Measurements from ENCODE around the gene HRH3.

The HRH3 gene

DNA sequence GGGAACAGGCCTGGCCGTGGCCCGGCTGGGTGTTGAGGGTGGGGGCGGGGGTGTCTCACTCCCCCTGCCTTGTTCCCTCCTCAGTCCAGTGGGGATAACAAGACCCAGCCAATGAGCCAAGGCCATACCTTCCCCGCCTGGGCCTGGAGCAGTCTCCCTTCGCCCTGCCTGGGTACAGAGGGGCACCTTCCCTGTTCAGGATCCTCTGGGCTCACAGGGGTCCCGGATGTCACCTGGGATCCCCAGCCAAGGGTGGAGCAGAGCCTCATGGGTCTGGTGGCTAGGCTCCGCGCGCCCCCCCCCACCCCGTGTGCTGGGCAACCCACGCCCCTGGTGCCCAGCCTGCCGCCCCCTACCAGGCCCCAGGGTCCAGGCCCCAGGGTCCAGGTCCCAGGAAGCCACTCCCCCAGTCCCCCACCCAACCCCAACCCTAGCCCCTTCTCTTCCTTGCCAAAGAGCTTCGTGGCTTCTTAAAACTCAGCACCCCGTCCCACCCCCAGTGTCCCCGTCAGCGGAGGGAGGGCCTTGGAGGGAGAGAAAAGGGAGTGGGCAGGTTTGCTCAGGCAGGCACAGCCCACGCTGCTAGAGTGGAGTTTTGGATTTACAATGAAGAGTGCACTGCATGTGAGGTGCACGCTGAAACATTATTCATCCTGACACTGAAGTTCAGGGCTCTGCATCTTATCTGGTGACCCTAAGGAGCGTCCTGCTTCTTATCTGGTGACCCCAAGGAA lies 11.8 kb downstream of the HRH3 start:
- H3K27me3 ChIP-seq (ENCODE audit: control insufficient read depth, low read length), result peaks cover 11% of the 10 kb centered on the region; the same call in 1 of the 2 replicates
- H3K36me3 ChIP-seq (ENCODE audit: control insufficient read depth, low read length), result peaks cover 5% of the 10 kb centered on the region
- TF ChIP-seq, protein P1, sequence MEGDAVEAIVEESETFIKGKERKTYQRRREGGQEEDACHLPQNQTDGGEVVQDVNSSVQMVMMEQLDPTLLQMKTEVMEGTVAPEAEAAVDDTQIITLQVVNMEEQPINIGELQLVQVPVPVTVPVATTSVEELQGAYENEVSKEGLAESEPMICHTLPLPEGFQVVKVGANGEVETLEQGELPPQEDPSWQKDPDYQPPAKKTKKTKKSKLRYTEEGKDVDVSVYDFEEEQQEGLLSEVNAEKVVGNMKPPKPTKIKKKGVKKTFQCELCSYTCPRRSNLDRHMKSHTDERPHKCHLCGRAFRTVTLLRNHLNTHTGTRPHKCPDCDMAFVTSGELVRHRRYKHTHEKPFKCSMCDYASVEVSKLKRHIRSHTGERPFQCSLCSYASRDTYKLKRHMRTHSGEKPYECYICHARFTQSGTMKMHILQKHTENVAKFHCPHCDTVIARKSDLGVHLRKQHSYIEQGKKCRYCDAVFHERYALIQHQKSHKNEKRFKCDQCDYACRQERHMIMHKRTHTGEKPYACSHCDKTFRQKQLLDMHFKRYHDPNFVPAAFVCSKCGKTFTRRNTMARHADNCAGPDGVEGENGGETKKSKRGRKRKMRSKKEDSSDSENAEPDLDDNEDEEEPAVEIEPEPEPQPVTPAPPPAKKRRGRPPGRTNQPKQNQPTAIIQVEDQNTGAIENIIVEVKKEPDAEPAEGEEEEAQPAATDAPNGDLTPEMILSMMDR (IDR thresholded peaks at IDR 0.05; ENCODE audit: low read depth, low read length, poor library complexity, severe bottlenecking), result no peak
- no peak for TF ChIP-seq EZH2phosphoT487 (IDR thresholded peaks at IDR 0.05; ENCODE audit: borderline replicate concordance, low read length)
- no peaks in the 10 kb centered on the region for H3F3A ChIP-seq (ENCODE audit: control insufficient read depth, insufficient read depth)
- H3K4me1 ChIP-seq (ENCODE audit: control insufficient read depth, low read length), result peaks cover 6% of the 10 kb centered on the region
- H3K4me3 ChIP-seq (ENCODE audit: low read length), result no peak overlapping the region
- H3K4me2 ChIP-seq (ENCODE audit: low read length), result no peak overlapping the region
- peaks cover under 1% of the 10 kb centered on the region for H3K79me2 ChIP-seq (ENCODE audit: control insufficient read depth, low read length)
- H3K27ac ChIP-seq (ENCODE audit: low read depth, low read length), result no peak overlapping the region
- H3K9me3 ChIP-seq (ENCODE audit: control insufficient read depth, insufficient read depth, low read length), result no peaks in the 10 kb centered on the region
- no peaks in the 10 kb centered on the region for H4K20me1 ChIP-seq (ENCODE audit: control insufficient read depth, insufficient read depth, low read depth, low read length)
- no peaks in the 10 kb centered on the region for H3K9me2 ChIP-seq (replicated peaks; ENCODE audit: control insufficient read depth, low read length)

DNA sequence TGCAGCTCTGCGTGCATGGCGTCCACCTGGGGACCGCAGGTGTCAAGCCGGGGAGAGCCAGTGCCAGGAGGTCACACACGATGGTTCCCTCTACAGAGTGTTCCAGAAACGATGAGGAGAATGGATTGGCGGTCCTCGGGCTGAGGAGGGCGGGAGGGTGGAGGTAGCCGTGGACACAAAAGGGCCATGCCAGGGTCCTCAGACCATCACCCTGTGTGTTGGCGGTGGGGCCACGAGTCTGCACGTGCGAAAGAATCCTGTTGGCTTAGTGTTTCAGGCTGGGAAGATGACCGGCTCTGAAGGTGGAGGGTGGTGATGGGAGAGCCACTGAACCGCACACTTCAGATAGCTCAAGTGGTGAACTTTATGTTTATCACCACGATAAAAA lies 13.7 kb downstream of the HRH3 start:
- Histone ChIP-seq H3K4me1 (ENCODE audit: control insufficient read depth, low read length) (peaks cover 25% of the 10 kb centered on the region), H3K4me2 (ENCODE audit: low read length) (no peak overlapping the region), H3K9me2 (replicated peaks; ENCODE audit: control insufficient read depth, low read length) (no peaks in the 10 kb centered on the region), H3K9me3 (ENCODE audit: control insufficient read depth, insufficient read depth, low read length) (no peaks in the 10 kb centered on the region), H3K36me3 (ENCODE audit: control insufficient read depth, low read length) (peaks cover 9% of the 10 kb centered on the region), H3K79me2 (ENCODE audit: control insufficient read depth, low read length) (peaks cover 3% of the 10 kb centered on the region), H3F3A (ENCODE audit: control insufficient read depth, insufficient read depth) (0 out of 2 replicates have a peak, but pooled peaks cover 5% of the 10 kb centered on the region), H3K27ac (ENCODE audit: low read depth, low read length) (no peak overlapping the region), H3K4me3 (ENCODE audit: low read length) (no peak overlapping the region), H3K27me3 (ENCODE audit: control insufficient read depth, low read length) (peaks cover 11% of the 10 kb centered on the region; the same call in 1 of the 2 replicates), H4K20me1 (ENCODE audit: control insufficient read depth, insufficient read depth, low read depth, low read length) (no peaks in the 10 kb centered on the region)
- TF ChIP-seq, protein P1 (IDR thresholded peaks at IDR 0.05; ENCODE audit: low read depth, low read length, poor library complexity, severe bottlenecking), result no peak
- no peak for TF ChIP-seq EZH2phosphoT487 (IDR thresholded peaks at IDR 0.05; ENCODE audit: borderline replicate concordance, low read length)

GRCh38 chr20:62205618-62206387 lies 14.3 kb downstream of the HRH3 start:
- Histone ChIP-seq H3K4me1 (ENCODE audit: control insufficient read depth, low read length) (peaks cover 30% of the 10 kb centered on the region), H3K4me3 (ENCODE audit: low read length) (no peak overlapping the region), H3K9me3 (ENCODE audit: control insufficient read depth, insufficient read depth, low read length) (no peaks in the 10 kb centered on the region), H3K27me3 (ENCODE audit: control insufficient read depth, low read length) (peaks cover 8% of the 10 kb centered on the region; the same call in 1 of the 2 replicates), H3K9me2 (replicated peaks; ENCODE audit: control insufficient read depth, low read length) (no peaks in the 10 kb centered on the region), H3K36me3 (ENCODE audit: control insufficient read depth, low read length) (peaks cover 13% of the 10 kb centered on the region), H3K27ac (ENCODE audit: low read depth, low read length) (no peak overlapping the region), H4K20me1 (ENCODE audit: control insufficient read depth, insufficient read depth, low read depth, low read length) (no peaks in the 10 kb centered on the region; the same call in 1 of the 2 replicates), H3K79me2 (ENCODE audit: control insufficient read depth, low read length) (peaks cover 3% of the 10 kb centered on the region), H3K4me2 (ENCODE audit: low read length) (no peak overlapping the region), H3F3A (ENCODE audit: control insufficient read depth, insufficient read depth) (0 out of 2 replicates have a peak, but pooled peaks cover 7% of the 10 kb centered on the region)
- TF ChIP-seq, protein P1 (IDR thresholded peaks at IDR 0.05; ENCODE audit: low read depth, low read length, poor library complexity, severe bottlenecking), result no peak
- TF ChIP-seq EZH2phosphoT487 (IDR thresholded peaks at IDR 0.05; ENCODE audit: borderline replicate concordance, low read length), result no peak
